Measurements from ENCODE around the gene SMIM20.

GRCh38 chr4:25951390-25951952 is 37.5 kb downstream of the SMIM20 start:
- TF ChIP-seq POLR2A (IDR thresholded peaks at IDR 0.05), result no peak
- no peak for TF ChIP-seq CTCF (IDR thresholded peaks at IDR 0.05)

All from body of pancreas (tissue), 4 donors.